ENCODE data around the gene COPB1.

DNA sequence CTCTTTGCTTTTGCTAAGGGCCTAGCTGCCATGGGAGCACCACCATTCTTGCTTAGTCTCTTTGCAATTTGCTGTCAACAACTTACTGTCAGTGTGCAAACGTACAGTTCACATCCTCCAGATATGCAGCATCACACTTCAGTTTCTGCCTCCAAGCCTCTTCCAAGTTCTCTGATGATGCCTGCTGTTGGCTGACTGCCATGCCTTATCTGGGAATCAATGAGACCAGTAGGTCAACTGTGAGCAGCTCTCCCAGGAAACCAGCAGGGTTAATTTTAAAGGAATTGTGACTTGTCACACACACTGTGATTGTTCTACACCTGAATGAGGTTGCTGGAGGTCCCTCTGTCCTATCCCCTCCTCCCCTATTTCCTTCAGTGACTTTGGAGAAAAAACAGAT lies 56.0 kb downstream of the COPB1 start:
- TF ChIP-seq POLR2A (IDR thresholded peaks at IDR 0.05; ENCODE audit: low read length), result no peak
- no peak for TF ChIP-seq GATA1 (IDR thresholded peaks at IDR 0.05; ENCODE audit: low read depth, low read length)

Measured in erythroblast (primary cell).